ENCODE results near the gene TPCN1. TPM values are rescaled to one million over a fixed set of nuclear protein-coding genes. Genes with fewer than 3 reads are reported as not detected.

The TPCN1 gene
- total and polyA plus RNA-seq, 2 donors (not counting 1 experiment from before 2014, with no cell fraction given): 17.2 to 17.8 TPM

DNA sequence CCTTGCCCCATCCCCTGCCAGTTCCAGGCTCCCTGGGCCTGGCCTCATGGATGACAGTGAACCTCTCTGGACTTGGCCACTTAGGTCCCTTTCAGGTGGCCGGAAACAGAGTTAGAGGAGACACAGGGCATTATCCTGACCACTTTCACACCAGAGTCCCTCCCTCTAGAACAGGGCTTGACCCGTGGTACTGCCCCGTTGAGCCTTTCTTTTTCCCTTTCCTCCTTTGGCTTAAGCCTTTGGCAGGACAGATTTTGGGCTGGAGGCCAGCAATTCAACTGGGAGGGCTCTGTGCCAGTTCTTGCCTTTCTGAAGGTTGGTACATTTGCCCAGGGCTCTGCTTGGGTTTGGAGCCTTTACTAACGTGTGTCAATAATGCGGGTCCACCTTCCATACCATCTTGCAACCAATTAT, 22.8 kb downstream of the TPCN1 start:
- DNase-seq (ENCODE audit: low read depth in 2 of 2): no peak
- H3K27me3 ChIP-seq (ENCODE audit: control insufficient read depth, insufficient read depth, low read length): no peaks in the 10 kb centered on the region
- H3K36me3 ChIP-seq (ENCODE audit: control insufficient read depth, insufficient read depth, low read length): no peaks in the 10 kb centered on the region
- H3K4me2 ChIP-seq (ENCODE audit: extremely low read depth, insufficient read depth, low read length): no peak overlapping the region
- H2AFZ ChIP-seq (ENCODE audit: low read length): no peak overlapping the region
- no peaks in the 10 kb centered on the region for H3K79me2 ChIP-seq (ENCODE audit: control insufficient read depth, insufficient read depth, low read length)
- no peaks in the 10 kb centered on the region for H4K20me1 ChIP-seq (ENCODE audit: control insufficient read depth, extremely low read depth, insufficient read depth, low read length)
- H3K9ac ChIP-seq (ENCODE audit: insufficient read depth, low read length): no peak overlapping the region
- peak overlapping the region; percentile 1 for H3K27ac ChIP-seq (ENCODE audit: insufficient read depth, low read length)
- TF ChIP-seq EZH2 (IDR thresholded peaks at IDR 0.05; ENCODE audit: low read length, missing control alignments): no peak
- TF ChIP-seq, protein P1, sequence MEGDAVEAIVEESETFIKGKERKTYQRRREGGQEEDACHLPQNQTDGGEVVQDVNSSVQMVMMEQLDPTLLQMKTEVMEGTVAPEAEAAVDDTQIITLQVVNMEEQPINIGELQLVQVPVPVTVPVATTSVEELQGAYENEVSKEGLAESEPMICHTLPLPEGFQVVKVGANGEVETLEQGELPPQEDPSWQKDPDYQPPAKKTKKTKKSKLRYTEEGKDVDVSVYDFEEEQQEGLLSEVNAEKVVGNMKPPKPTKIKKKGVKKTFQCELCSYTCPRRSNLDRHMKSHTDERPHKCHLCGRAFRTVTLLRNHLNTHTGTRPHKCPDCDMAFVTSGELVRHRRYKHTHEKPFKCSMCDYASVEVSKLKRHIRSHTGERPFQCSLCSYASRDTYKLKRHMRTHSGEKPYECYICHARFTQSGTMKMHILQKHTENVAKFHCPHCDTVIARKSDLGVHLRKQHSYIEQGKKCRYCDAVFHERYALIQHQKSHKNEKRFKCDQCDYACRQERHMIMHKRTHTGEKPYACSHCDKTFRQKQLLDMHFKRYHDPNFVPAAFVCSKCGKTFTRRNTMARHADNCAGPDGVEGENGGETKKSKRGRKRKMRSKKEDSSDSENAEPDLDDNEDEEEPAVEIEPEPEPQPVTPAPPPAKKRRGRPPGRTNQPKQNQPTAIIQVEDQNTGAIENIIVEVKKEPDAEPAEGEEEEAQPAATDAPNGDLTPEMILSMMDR (conservative IDR thresholded peaks at IDR 0.05 in 1 of 2, IDR thresholded peaks at IDR 0.05 in 1 of 2; ENCODE audit: low read depth in 1 of 2, low read length in 2 of 2): no peak
- no peak overlapping the region for H3K4me3 ChIP-seq (replicated peaks in 1 of 4; ENCODE audit: control extremely low read depth in 1 of 4, insufficient read depth in 1 of 4, low read depth in 3 of 4, low read length in 4 of 4)
- peaks cover 42% of the 10 kb centered on the region for H3K4me1 ChIP-seq (ENCODE audit: control insufficient read depth, extremely low read depth, insufficient read depth, low read length)
- no peaks in the 10 kb centered on the region for H3K9me3 ChIP-seq (ENCODE audit: control insufficient read depth, insufficient read depth, low read depth, low read length)

DNA sequence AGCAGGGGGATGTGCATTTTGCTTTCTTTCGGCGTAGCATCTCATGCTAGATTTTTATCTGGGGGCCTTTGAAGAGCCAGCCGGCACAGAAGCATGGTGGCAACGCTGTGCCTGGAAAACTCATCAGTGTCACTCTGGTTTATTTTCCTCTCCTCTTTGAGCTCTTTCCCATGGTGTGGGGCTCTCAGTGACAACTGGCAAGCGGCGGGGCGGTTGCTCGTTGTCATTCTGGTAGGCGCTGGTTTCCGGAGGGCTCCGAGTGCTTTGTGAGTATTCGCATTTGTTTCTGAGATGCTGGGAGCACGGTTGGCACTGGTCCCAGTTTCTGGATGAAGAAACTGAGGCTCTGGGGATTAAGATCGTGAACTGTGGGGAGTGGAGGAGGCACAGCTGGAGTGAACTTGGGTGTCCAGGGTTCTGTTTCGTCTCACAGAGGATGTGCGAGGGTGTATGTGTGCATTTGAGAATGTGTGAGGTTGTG, 23.3 kb downstream of the TPCN1 start:
- no peaks in the 10 kb centered on the region for H3K79me2 ChIP-seq (ENCODE audit: control insufficient read depth, insufficient read depth, low read length)
- H4K20me1 ChIP-seq (ENCODE audit: control insufficient read depth, extremely low read depth, insufficient read depth, low read length): no peaks in the 10 kb centered on the region
- H3K4me3 ChIP-seq (replicated peaks in 1 of 4; ENCODE audit: control extremely low read depth in 1 of 4, insufficient read depth in 1 of 4, low read depth in 3 of 4, low read length in 4 of 4): no peak overlapping the region
- DNase-seq (ENCODE audit: low read depth in 2 of 2): no peak
- H3K9ac ChIP-seq (ENCODE audit: insufficient read depth, low read length): no peak overlapping the region
- H3K27me3 ChIP-seq (ENCODE audit: control insufficient read depth, insufficient read depth, low read length): no peaks in the 10 kb centered on the region
- H2AFZ ChIP-seq (ENCODE audit: low read length): no peak overlapping the region
- H3K4me2 ChIP-seq (ENCODE audit: extremely low read depth, insufficient read depth, low read length): no peak overlapping the region
- no peaks in the 10 kb centered on the region for H3K36me3 ChIP-seq (ENCODE audit: control insufficient read depth, insufficient read depth, low read length)
- H3K4me1 ChIP-seq (ENCODE audit: control insufficient read depth, extremely low read depth, insufficient read depth, low read length): peaks cover 38% of the 10 kb centered on the region
- peak overlapping the region; percentile 1 for H3K27ac ChIP-seq (ENCODE audit: insufficient read depth, low read length)
- H3K9me3 ChIP-seq (ENCODE audit: control insufficient read depth, insufficient read depth, low read depth, low read length): no peaks in the 10 kb centered on the region
- TF ChIP-seq, protein P1 (conservative IDR thresholded peaks at IDR 0.05 in 1 of 2, IDR thresholded peaks at IDR 0.05 in 1 of 2; ENCODE audit: low read depth in 1 of 2, low read length in 2 of 2): no peak
- no peak for TF ChIP-seq EZH2 (IDR thresholded peaks at IDR 0.05; ENCODE audit: low read length, missing control alignments)

DNA sequence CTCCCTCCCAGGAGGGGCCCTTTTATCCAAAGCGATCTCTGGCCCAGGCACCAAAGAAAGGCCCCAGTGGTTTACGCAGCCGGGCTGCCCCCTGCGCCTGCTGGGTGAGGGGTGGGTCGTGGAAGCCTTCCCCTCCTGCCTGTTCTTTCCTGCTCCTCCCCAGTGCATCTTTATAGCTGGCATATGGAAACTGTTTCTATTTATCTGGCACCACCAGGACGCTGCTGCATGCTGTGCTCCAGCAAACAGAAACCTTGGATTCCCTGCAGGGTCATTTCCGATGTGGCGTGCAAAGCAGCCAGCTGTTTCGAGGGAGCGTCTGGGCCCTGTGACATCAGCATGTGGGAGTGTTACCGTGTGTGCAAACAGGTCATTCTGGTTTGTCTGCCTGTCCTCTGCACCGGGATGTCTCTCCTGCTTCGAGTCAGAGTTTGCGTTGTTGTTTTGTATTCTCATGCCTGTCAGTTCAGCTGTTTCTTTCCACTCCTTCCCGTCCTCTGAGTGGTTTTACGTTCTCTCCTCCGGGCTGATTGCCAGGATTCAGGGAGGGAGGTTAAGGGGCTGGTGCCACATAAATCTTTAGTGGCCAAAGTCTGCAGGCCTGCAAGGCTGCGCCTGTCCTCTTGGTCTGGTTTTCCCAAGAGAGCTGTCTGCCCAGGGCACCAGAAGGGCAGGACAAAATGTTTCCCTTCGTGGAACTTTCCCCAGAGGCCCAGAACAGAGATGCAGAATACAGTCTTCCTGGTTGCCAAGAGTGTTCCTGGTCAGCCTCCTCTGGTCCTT, 24.6 kb downstream of the TPCN1 start:
- Histone ChIP-seq H3K36me3 (ENCODE audit: control insufficient read depth, insufficient read depth, low read length) (no peaks in the 10 kb centered on the region), H4K20me1 (ENCODE audit: control insufficient read depth, extremely low read depth, insufficient read depth, low read length) (no peaks in the 10 kb centered on the region), H3K27ac (ENCODE audit: insufficient read depth, low read length) (peak overlapping the region; percentile 77), H3K9me3 (ENCODE audit: control insufficient read depth, insufficient read depth, low read depth, low read length) (no peaks in the 10 kb centered on the region), H3K9ac (ENCODE audit: insufficient read depth, low read length) (peak overlapping the region; percentile 36), H3K4me3 (replicated peaks in 1 of 4; ENCODE audit: control extremely low read depth in 1 of 4, insufficient read depth in 1 of 4, low read depth in 3 of 4, low read length in 4 of 4) (peak overlapping the region in 1 of 4 experiments; percentile 22), H3K27me3 (ENCODE audit: control insufficient read depth, insufficient read depth, low read length) (no peaks in the 10 kb centered on the region), H3K4me2 (ENCODE audit: extremely low read depth, insufficient read depth, low read length) (peak overlapping the region; percentile 84), H2AFZ (ENCODE audit: low read length) (peak overlapping the region; percentile 33), H3K79me2 (ENCODE audit: control insufficient read depth, insufficient read depth, low read length) (no peaks in the 10 kb centered on the region), H3K4me1 (ENCODE audit: control insufficient read depth, extremely low read depth, insufficient read depth, low read length) (peaks cover 37% of the 10 kb centered on the region)
- TF ChIP-seq EZH2 (IDR thresholded peaks at IDR 0.05; ENCODE audit: low read length, missing control alignments): no peak
- TF ChIP-seq, protein P1 (conservative IDR thresholded peaks at IDR 0.05 in 1 of 2, IDR thresholded peaks at IDR 0.05 in 1 of 2; ENCODE audit: low read depth in 1 of 2, low read length in 2 of 2): no peak
- peak; percentile 83 to 88 for DNase-seq (ENCODE audit: low read depth in 2 of 2)
